A673 (cell line): Measurements from ENCODE around the gene ADK. TPM values are rescaled to one million over a fixed set of nuclear protein-coding genes. Genes with fewer than 3 reads are reported as not detected.

Experiments used
- BruUV-seq: library from RNA; stranded (reverse); fragments of 400-500 nt; replicated peaks from 2 replicates; lab custom pipeline; 2021; lab: Mats Ljungman, UMichigan
- CTCF ChIA-PET: fragments of 300-600 bp; sonication (Branson Sonifier 250); formaldehyde crosslinking; loops from one replicate; lab custom pipeline; 2022; ENCODE audit warnings: antibody characterized with exemption; lab: Charles Lee
- POLR2A ChIA-PET: fragments of 300-600 bp; sonication (Branson Sonifier 250); formaldehyde crosslinking; loops from one replicate; lab custom pipeline; 2022; ENCODE audit warnings: antibody characterized with exemption; ENCODE audit not compliant: low non-redundant PET; lab: Charles Lee
- DNase-seq: peaks from one replicate; pipeline ENCODE4 v3.0.0-alpha.2; 2015; ENCODE audit warnings: low spot score
- H3K27ac ChIP-seq: fragments of 200-600 bp; sonication (generic); 2 replicates; pipeline ENCODE4 v1.5.1; 2016; ENCODE audit warnings: mixed run types, low read depth, mild to moderate bottlenecking, mixed read lengths, antibody characterized with exemption, low read length; ENCODE audit not compliant: poor library complexity, severe bottlenecking
- H3K27me3 ChIP-seq: fragments of 200-600 bp; sonication (generic); replicated peaks from 2 replicates; pipeline ENCODE4 v1.6.1; 2017; ENCODE audit warnings: mixed run types, low read depth, mild to moderate bottlenecking, mixed read lengths, antibody characterized with exemption, low read length; ENCODE audit not compliant: insufficient read depth, poor library complexity
- H3K36me3 ChIP-seq: fragments of 200-600 bp; sonication (generic); 2 replicates; pipeline ENCODE4 v1.6.1; 2016; ENCODE audit warnings: mixed run types, mild to moderate bottlenecking, mixed read lengths, antibody characterized with exemption, low read length; ENCODE audit not compliant: insufficient read depth, poor library complexity, severe bottlenecking
- H3K4me1 ChIP-seq: fragments of 200-600 bp; sonication (generic); 2 replicates; pipeline ENCODE4 v1.6.1; 2017; ENCODE audit warnings: mixed run types, mild to moderate bottlenecking, mixed read lengths, antibody characterized with exemption, low read length; ENCODE audit not compliant: insufficient read depth, poor library complexity, severe bottlenecking
- H3K4me3 ChIP-seq: fragments of 200-600 bp; sonication (generic); 2 replicates; pipeline ENCODE4 v1.5.1; 2016; ENCODE audit warnings: low read depth, mixed run types, mild to moderate bottlenecking, mixed read lengths, low read length; ENCODE audit not compliant: poor library complexity, severe bottlenecking
- H3K9me3 ChIP-seq: fragments of 200-600 bp; sonication (generic); 2 replicates; pipeline ENCODE4 v1.6.1; 2016; ENCODE audit warnings: mixed run types, low read depth, mild to moderate bottlenecking, mixed read lengths, antibody characterized with exemption, low read length; ENCODE audit not compliant: poor library complexity, severe bottlenecking
- CTCF ChIP-seq: fragments of 300-800, 200-600 bp; sonication (generic); conservative IDR thresholded peaks from 2 replicates; pipeline ENCODE4 v1.5.1; 2017; ENCODE audit warnings: low read depth, mild to moderate bottlenecking, antibody characterized with exemption, low read length, moderate library complexity, mixed read lengths
- EZH2 ChIP-seq: fragments of 200-600 bp; sonication (generic); IDR thresholded peaks from 2 replicates; pipeline ENCODE4 v1.6.1; 2017; ENCODE audit warnings: borderline replicate concordance, low read depth, mild to moderate bottlenecking, mixed read lengths, antibody characterized with exemption, low read length; ENCODE audit not compliant: poor library complexity, severe bottlenecking
- intact Hi-C: fragments of 100-400 bp; cut with micrococcal nuclease; formaldehyde crosslinking; loops from one replicate; pipeline ENCODE4 v1.10.0; 2022; ENCODE audit not compliant: unreplicated experiment
- total RNA-seq: library from RNA; stranded (reverse); gene quantifications from 2 replicates; pipeline ENCODE4 v1.2.3, GENCODE V29; 2021

The ADK gene
- total RNA-seq, 1 experiment from 2014 or later, result 49.0 TPM

GRCh38 chr10:74480778-74481177 is 329.8 kb downstream of the ADK start:
- POLR2A ChIA-PET, result no interaction called here
- Histone ChIP-seq H3K4me3 (no peak overlapping the region), H3K27me3 (no peaks in the 10 kb centered on the region), H3K9me3 (no peaks in the 10 kb centered on the region), H3K27ac (no peak overlapping the region), H3K4me1 (peaks cover 12% of the 10 kb centered on the region), H3K36me3 (no peaks in the 10 kb centered on the region)
- no peak for TF ChIP-seq EZH2
- no TSS peak for BruUV-seq
- intact Hi-C loops, result no loop called here
- CTCF ChIA-PET, result no interaction called here
- no peak for DNase-seq

- Histone ChIP-seq H3K4me1 (no peaks in the 10 kb centered on the region), H3K27me3 (no peaks in the 10 kb centered on the region), H3K9me3 (no peaks in the 10 kb centered on the region), H3K27ac (no peak overlapping the region), H3K4me3 (no peak overlapping the region), H3K36me3 (no peaks in the 10 kb centered on the region)
- POLR2A ChIA-PET, result no interaction called here
- BruUV-seq, result no TSS peak
- intact Hi-C loops, result no loop called here
- CTCF ChIA-PET, result no interaction called here
- no peak for DNase-seq
- TF ChIP-seq CTCF (no peak), EZH2 (no peak)
Observed at GRCh38 chr10:74483356-74483755, 332.3 kb downstream of the ADK start.

GRCh38 chr10:74485283-74485682 is 334.3 kb downstream of the ADK start:
- ChIA-PET POLR2A (no interaction called here), CTCF (no interaction called here)
- Histone ChIP-seq H3K36me3 (no peaks in the 10 kb centered on the region), H3K27me3 (no peaks in the 10 kb centered on the region), H3K27ac (no peak overlapping the region), H3K4me1 (peaks cover 9% of the 10 kb centered on the region), H3K4me3 (no peak overlapping the region), H3K9me3 (no peaks in the 10 kb centered on the region)
- BruUV-seq, result no TSS peak
- no peak for DNase-seq
- no peak for TF ChIP-seq EZH2
- no peak for TF ChIP-seq CTCF
- intact Hi-C loops, result no loop called here

- no TSS peak for BruUV-seq
- no peaks in the 10 kb centered on the region for H3K27me3 ChIP-seq
- no peaks in the 10 kb centered on the region for H3K9me3 ChIP-seq
- H3K4me3 ChIP-seq, result no peak overlapping the region
- ChIA-PET POLR2A (no interaction called here), CTCF (no interaction called here)
- intact Hi-C loops, result no loop called here
- no peak overlapping the region for H3K27ac ChIP-seq
- TF ChIP-seq CTCF, result no peak
- TF ChIP-seq EZH2, result no peak
- no peaks in the 10 kb centered on the region for H3K36me3 ChIP-seq
- peaks cover 9% of the 10 kb centered on the region for H3K4me1 ChIP-seq
- DNase-seq, result no peak
Observed at GRCh38 chr10:74486659-74487058, 335.6 kb downstream of the ADK start.
